ENCODE data around the gene ATP6V1G2.

Gene ATP6V1G2

GRCh38 chr6:31574106-31575061 is 28.0 kb upstream of the ATP6V1G2 start:
- Histone ChIP-seq H3K4me1 (ENCODE audit: control insufficient read depth, low read length) (peaks cover 65% of the 10 kb centered on the region), H3K9me2 (replicated peaks; ENCODE audit: control insufficient read depth, low read length) (no peaks in the 10 kb centered on the region), H3K27ac (ENCODE audit: low read depth, low read length) (no peak overlapping the region), H3K79me2 (ENCODE audit: control insufficient read depth, low read length) (no peaks in the 10 kb centered on the region), H3F3A (ENCODE audit: control insufficient read depth, insufficient read depth) (peaks cover 14% of the 10 kb centered on the region), H3K36me3 (ENCODE audit: control insufficient read depth, low read length) (no peaks in the 10 kb centered on the region), H3K27me3 (ENCODE audit: control insufficient read depth, low read length) (peaks cover 76% of the 10 kb centered on the region), H3K4me3 (ENCODE audit: low read length) (no peak overlapping the region), H3K9me3 (ENCODE audit: control insufficient read depth, insufficient read depth, low read length) (no peaks in the 10 kb centered on the region), H4K20me1 (ENCODE audit: control insufficient read depth, insufficient read depth, low read depth, low read length) (no peaks in the 10 kb centered on the region), H3K4me2 (ENCODE audit: low read length) (0 out of 2 replicates have a peak overlapping the region, but pooled peaks have one; percentile 21)
- TF ChIP-seq CTCF (IDR thresholded peaks at IDR 0.05; ENCODE audit: low read depth, low read length, poor library complexity, severe bottlenecking): no peak
- no peak for TF ChIP-seq EZH2phosphoT487 (IDR thresholded peaks at IDR 0.05; ENCODE audit: borderline replicate concordance, low read length)

GRCh38 chr6:31573239-31574105 is 27.1 kb upstream of the ATP6V1G2 start:
- no peak overlapping the region for H3K27ac ChIP-seq (ENCODE audit: low read depth, low read length)
- no peaks in the 10 kb centered on the region for H3K79me2 ChIP-seq (ENCODE audit: control insufficient read depth, low read length)
- no peaks in the 10 kb centered on the region for H3K9me3 ChIP-seq (ENCODE audit: control insufficient read depth, insufficient read depth, low read length)
- H3K4me1 ChIP-seq (ENCODE audit: control insufficient read depth, low read length): peaks cover 74% of the 10 kb centered on the region
- TF ChIP-seq CTCF (IDR thresholded peaks at IDR 0.05; ENCODE audit: low read depth, low read length, poor library complexity, severe bottlenecking) (no peak), EZH2phosphoT487 (IDR thresholded peaks at IDR 0.05; ENCODE audit: borderline replicate concordance, low read length) (no peak)
- H3F3A ChIP-seq (ENCODE audit: control insufficient read depth, insufficient read depth): peaks cover 14% of the 10 kb centered on the region
- H3K27me3 ChIP-seq (ENCODE audit: control insufficient read depth, low read length): peaks cover 76% of the 10 kb centered on the region
- H3K4me3 ChIP-seq (ENCODE audit: low read length): no peak overlapping the region
- no peaks in the 10 kb centered on the region for H3K36me3 ChIP-seq (ENCODE audit: control insufficient read depth, low read length)
- H4K20me1 ChIP-seq (ENCODE audit: control insufficient read depth, insufficient read depth, low read depth, low read length): no peaks in the 10 kb centered on the region
- H3K4me2 ChIP-seq (ENCODE audit: low read length): no peak overlapping the region
- H3K9me2 ChIP-seq (replicated peaks; ENCODE audit: control insufficient read depth, low read length): no peaks in the 10 kb centered on the region

GRCh38 chr6:31572041-31572911 is 25.9 kb upstream of the ATP6V1G2 start, which contains the start of gene LTA:
TSS of gene LTA (plus strand) at chr6:31572289. CDS start at chr6:31572743, 454 bp downstream.
- no peak within 1 kb of the TSS for H3K27ac ChIP-seq (ENCODE audit: low read depth, low read length)
- H3K4me1 ChIP-seq (ENCODE audit: control insufficient read depth, low read length): peaks cover 84% of the 10 kb centered on the region
- peak within 1 kb of the TSS; percentile 38 for H3K4me3 ChIP-seq (ENCODE audit: low read length)
- H3K9me2 ChIP-seq (replicated peaks; ENCODE audit: control insufficient read depth, low read length): no peaks in the 10 kb centered on the region
- H3K36me3 ChIP-seq (ENCODE audit: control insufficient read depth, low read length): no peaks in the 10 kb centered on the region
- H4K20me1 ChIP-seq (ENCODE audit: control insufficient read depth, insufficient read depth, low read depth, low read length): no peaks in the 10 kb centered on the region
- H3K79me2 ChIP-seq (ENCODE audit: control insufficient read depth, low read length): no peaks in the 10 kb centered on the region
- TF ChIP-seq CTCF (IDR thresholded peaks at IDR 0.05; ENCODE audit: low read depth, low read length, poor library complexity, severe bottlenecking): no peak
- no peak for TF ChIP-seq EZH2phosphoT487 (IDR thresholded peaks at IDR 0.05; ENCODE audit: borderline replicate concordance, low read length)
- peaks cover 83% of the 10 kb centered on the region for H3K27me3 ChIP-seq (ENCODE audit: control insufficient read depth, low read length)
- H3F3A ChIP-seq (ENCODE audit: control insufficient read depth, insufficient read depth): peaks cover 18% of the 10 kb centered on the region
- peak within 1 kb of the TSS; percentile 58 for H3K4me2 ChIP-seq (ENCODE audit: low read length)
- no peaks in the 10 kb centered on the region for H3K9me3 ChIP-seq (ENCODE audit: control insufficient read depth, insufficient read depth, low read length)
